T-helper 2 cell treated with Interferon-gamma antibody and Interleukin-4, amounts not matched to agents 100 ng/mL and 5 ng/mL, for 36 hours (primary cell): Measurements from ENCODE around the gene EMX2. TPM values are rescaled to one million over a fixed set of nuclear protein-coding genes. Genes with fewer than 3 reads are reported as not detected.
"Not testable (repeated sequence)": the region's sequence is repeated elsewhere in the genome, so short reads cannot be mapped to it uniquely, and the experiment has no call there.

Experiments used
- intact Hi-C: fragments of 100-400 bp; cut with micrococcal nuclease; formaldehyde crosslinking; loops from one replicate; pipeline ENCODE4 v1.15.1; 2023
- total RNA-seq: library from RNA; stranded (reverse); gene quantifications from 2 replicates; pipeline ENCODE4 v1.2.3, GENCODE V29; 2022

EMX2 gene
- not detected in 2 replicates for total RNA-seq

DNA sequence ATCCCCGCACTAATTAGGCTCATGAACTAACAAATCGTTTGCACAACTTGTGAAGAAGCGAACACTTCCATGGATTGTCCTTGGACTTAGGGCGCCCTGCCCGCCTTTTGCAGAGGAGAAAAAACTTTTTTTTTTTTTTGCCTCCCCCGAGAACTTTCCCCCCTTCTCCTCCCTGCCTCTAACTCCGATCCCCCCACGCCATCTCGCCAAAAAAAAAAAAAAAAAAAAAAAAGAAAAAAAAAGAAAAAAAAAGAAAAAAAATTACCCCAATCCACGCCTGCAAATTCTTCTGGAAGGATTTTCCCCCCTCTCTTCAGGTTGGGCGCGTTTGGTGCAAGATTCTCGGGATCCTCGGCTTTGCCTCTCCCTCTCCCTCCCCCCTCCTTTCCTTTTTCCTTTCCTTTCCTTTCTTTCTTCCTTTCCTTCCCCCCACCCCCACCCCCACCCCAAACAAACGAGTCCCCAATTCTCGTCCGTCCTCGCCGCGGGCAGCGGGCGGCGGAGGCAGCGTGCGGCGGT, at the start of gene EMX2:
EMX2 (plus strand) TSS at position 41 of the 519 bp plus-strand sequence. CDS start 522 bp downstream, outside the sequence.
- intact Hi-C loops = loop anchor here (10.0 kb wide), 1 partner anchor 1052 kb away; the partner anchor contains the start of gene PRLHR

DNA sequence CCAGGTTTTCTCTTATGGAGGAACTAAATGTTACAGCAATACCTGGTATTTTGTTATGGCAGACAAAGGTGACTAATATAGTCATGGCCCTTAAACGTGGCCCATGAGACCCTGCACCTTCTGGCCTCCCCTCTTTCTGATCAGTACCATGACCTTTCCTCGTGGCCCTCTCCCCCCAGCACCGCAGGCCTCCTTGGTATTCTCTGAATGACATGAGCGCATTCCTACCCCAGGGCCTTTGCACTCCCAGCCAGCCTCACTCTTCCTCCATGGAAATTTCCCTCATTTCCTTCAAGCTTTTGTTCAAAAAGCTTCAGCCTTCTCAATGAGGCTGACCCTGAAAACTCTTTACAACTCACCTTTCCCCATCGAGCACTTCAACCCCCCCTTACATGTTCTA, 46.5 kb upstream of the EMX2 start:
- intact Hi-C loops = loop anchor here (1.0 kb wide), 1 partner anchor 745 kb away; no protein-coding TSS in a partner anchor

DNA sequence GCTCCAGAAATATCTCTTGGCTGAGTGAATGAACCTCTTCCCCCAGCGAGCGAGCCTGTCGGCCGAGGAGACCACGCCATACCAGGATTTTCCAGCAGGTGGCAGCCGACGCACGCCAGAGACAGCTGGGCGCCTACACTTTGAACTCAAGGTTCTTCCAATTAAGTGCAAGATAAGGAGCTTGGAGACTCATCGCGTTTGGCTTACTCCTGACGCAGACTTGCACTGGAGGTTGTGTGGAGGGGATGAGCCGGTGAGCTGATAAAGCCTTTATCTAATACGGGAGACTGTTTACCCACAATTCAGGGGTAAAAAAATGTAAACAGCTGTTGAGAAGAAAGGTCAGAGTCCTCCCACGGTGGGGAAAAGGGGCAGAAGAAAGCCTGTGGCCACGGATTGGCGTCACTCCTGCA, 45.9 kb upstream of the EMX2 start:
- intact Hi-C loops = loop anchor here (1.0 kb wide), 1 partner anchor 745 kb away; no protein-coding TSS in a partner anchor

DNA sequence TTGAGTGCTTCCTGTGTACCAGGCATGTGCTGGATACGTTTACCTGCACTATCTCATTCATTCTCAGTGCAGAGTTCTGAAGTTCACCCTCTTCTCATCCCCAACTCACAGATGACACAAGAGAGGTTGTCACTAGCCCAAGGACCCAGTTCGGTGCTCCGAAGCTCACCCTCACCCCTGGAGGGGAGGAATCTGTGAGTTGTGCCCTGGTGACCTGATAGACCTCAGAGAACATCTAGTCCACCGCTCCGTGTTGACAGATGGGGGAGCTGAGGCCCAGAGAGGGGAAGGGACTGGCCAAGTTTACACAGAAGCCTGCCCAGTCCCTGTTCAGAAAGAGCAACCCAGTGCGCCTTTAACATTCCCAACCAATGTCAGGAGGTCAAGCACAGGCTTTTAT, 44.8 kb upstream of the EMX2 start:
- intact Hi-C loops = no loop called here

DNA sequence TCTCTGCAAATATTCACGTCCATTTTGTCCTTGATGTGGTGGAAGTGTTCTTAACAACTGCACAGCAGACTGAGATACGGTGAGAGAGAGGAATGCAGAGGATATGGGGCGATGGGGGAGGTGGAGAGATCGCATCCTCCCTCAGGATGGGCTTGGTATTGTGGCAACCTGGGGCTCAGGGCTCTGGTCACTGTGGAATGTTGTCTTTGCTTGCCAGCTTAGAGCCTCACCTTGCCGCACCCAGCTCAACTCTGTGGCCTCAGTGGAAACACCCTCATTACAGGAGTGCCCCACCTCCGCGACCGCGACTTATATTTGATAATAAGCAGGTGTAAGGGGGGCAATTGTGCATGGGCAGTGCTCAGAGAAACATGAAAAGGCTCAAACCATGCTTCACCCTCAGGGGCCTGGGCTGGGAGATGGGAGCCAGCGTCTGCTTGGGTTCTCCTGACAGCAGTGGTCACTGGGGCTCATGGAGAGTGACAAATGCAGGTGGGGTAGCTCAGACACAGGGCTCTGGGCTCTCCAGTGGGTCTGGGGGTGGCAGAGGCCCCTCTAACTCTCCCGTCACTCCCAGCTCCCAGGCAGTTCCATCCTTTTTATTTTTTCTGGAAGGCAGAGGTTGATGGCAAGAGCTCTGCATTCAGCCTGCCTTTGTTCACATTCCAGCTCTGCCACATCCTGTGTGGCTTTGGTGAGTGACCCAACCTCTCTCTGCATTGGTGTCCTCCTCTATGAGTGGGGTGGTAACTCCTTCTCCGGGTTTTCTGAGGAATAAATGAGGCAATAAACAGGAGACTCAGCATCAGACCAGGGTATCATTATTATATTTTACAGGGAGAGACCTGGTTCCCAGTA, 43.1 kb upstream of the EMX2 start:
- intact Hi-C loops = no loop called here

DNA sequence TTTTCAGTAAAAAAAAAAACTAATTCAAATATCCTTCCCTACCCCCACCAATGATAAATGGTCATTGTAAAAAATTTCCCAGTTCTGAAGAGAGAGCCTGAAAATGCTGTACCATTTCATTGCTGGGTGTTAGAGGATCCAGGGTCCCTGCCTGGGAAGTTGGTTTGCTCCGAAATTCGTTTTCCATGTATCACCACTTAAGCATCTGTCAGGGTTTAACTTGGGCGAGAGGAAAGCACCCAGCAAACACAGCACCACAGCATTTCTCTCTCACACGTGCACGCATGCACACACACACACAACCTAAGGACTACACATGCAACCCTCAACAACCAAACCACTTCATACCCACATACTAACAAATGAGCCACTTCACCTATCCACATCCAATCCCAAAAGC, 42.1 kb upstream of the EMX2 start:
- intact Hi-C loops = no loop called here

DNA sequence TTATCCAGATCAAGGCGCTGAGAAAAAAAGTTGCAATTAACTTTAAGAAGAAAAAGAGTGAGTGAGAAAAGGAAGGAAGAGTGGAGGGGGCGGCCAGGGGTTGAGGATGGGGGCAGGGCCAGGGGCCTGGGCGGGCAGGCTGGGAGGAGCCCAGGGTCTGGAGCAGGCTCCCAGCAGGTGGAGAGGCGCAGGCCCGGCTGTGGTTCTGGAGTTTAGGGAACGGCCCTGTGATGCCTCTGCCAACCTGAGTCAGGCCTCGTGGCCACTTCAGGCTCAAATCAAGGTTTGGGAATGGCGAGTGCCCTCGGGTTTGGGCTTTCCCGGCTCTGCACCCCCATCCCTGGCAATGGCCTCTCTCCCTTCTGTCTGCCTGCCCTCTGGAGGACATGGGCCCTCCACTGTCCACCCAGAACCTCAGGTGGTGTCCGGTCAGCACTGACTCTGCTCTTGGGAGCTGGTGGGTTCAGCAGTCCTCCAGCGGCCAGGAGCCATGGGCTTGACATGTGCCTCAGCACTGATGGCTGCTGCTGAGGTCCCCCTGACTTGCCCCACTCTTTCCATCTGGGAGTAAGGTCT, 41.0 kb upstream of the EMX2 start:
- intact Hi-C loops = no loop called here

DNA sequence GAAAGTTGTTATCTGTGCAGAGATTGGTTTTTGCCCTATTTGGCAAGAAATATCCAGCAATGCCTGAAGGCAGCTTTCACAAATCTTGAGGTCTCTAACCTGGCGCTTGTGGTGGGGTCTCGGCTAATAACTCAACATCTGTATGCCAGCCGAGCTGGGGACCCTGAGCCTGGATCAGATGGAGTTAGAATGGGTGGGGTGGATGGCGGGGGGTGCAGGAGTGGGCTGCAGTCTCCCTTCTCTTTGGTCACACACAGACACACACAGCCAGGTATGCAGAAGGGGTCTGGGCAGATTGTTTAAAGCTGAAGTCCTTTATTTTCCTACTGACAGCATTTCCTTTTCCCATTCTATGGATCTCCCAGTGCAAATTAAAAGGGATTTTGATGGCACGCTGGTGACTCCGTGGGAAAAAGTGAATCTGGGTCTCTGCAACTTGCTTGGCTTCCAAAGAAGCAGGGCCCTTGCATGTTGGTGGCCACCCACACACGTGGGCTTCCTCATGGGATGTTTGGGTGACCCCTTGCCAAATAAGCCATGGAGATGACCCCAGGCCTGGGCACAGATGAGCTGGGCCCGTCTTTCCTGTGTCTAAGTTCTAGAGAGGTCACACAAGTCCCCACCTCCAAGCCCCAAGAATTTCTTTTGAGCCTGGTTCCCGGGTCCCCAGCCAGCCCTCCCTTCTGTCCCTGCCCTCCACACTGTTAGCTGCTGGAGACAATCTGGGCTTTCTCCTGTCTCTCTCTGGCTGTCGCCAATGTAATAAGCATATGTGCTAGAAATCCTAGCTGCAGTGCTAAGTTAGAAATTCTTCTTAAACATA, 39.9 kb upstream of the EMX2 start:
- intact Hi-C loops = no loop called here

DNA sequence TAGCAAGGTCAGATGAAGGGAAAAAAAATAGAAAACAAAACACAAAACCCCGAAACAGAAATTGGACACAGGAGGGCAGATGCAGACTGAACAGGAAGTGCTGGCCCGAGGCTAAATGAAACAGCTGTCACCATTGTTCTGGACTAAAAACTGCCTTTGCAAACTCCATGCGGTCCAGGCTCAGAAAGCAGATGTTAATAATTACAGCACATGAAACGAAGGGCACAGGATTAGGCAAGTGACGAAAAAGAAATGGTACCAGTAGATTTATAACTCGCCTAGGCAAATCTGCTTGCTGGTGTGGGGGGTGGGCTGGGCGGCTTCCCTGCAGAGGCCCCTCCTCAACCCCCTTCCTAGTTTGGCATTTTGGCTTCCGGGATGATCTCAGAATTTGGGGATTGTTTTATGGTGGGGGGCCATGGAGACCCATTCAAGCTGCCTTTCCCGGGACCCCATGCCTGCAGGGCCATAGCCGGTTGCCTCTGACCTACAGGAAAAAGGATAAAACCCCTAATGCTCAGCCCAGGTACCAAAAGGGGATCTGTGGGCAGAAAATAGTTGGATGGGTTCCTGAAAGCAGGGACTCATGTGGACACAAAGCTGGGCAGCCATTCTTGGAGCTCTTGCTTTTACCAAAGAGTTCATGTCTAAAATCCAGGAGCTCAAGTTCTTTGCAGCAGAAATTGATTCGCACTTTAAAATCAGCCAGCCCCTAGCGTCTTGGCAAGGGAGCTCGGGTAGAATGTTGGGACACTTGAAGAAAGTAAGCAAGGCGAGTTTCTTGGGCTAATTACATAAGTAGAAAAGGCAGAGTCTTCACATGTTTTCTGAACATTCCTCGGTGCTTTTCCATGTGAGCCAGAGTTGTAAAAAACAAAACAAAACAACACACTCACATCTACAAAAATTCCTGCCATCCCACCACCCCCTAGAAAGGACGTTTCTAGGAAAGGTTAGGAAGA, 39.0 kb upstream of the EMX2 start:
- intact Hi-C loops = no loop called here

DNA sequence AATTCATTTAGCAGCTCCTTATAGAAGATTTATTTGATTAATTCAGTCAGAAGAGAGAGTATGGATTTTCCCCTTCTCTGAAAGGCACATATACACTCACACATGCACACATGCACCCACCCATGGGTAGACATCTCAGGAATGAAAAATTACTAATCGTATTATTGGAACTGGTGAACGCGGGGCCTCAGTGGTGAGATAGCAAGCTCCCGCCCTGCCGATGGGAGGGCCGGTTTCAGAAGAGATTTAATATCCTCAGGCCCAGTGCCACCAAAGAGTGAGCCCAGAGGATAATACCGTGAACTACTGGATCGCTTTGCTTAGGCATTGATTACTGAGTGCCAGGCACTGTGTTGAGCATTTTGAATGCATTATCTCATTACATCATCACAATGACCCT, 38.0 kb upstream of the EMX2 start:
- intact Hi-C loops = no loop called here

DNA sequence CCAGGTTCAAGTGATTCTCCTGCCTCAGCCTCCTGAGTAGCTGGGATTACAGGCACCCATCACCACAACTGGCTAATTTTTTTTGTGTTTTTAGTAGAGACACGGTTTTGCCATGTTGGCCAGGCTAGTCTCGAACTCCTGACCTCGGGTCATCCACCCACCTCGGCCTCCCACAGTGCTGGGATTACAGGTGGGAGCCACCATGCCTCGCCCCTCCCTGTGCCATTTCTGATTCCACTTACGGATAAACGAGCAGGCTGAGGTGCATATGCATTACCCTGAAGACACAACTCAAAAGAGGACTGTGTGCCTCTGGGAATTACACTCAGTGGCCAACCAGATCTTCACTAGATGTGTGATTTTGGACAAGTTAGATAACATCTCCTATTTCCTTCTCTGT, 35.5 kb upstream of the EMX2 start:
- intact Hi-C loops = not testable (repeated sequence)

DNA sequence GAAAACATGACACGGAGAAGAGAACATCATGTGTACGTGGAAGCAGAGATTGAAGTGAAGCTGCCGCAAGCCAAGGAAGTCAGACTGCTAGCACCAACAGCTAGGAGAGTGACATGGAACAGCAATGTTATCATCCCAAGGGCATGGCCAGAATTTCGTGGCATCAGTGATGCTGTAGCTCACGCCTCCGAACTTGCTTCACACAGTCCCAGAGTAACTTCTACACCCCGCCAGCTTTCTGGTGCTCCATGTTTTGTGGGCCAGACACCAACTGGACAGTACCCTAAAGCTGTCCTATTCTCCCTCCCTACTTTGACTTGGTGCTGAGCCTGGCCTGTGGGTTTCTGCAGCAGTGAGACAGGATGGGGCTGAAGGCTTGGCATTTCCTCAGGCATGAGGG, 33.0 kb upstream of the EMX2 start:
- intact Hi-C loops = no loop called here

DNA sequence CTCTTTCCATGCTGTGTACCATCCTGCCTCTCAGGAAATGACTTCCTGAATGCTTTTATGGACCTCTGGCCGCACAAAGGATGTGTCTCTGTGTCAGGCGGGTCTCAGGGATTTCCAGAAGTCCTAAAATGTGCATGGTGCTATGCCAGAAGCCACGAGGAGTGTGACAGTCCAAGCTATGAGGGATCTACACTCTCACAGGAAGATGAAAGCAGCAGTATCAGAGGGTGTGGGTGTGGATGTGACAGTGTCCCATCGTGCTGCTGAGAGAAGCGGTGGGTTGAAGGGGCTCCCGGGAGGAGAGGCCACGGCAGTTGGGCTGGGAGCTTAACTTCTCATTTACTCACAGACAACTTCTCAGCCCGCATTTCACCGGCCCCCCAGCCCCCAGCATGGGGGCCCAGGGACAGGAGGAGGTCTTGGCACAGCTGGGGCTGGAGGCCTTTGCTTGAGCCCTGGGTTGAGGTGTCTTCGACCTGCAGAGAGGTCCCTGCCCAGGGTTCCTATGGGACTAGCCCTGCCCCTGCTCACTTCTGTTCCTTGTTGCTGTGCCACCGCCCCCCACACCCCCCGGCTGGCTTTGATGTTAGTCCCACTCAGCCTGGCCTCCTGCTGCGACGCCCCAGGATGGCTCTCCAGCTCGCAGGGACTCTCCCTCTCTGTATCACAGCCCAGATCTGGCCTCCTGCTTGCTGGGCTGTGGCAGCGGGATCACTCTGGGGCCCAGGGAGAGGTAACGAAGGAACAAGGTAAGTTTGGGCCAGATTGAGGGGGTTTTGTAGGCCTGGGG, 30.8 kb upstream of the EMX2 start:
- intact Hi-C loops = no loop called here

DNA sequence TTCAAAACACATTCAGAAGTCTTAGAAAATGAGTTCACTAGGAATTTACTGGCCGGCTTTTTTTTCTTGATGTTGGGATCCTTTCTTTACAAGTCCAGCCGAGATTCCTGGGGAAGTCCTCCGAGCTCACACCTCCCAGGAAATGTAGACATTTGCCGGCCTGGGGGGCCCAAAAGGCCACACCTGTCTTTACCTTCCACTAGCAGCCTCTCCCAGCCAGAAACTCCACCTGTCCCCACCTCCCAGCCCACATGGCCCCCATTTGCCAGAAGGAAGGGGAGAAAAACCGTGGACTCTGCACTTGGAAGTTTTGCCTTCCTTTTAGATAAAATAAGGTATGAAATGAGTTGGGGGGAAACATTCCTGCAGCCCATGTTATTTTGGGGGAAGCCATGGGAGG, 27.6 kb upstream of the EMX2 start:
- intact Hi-C loops = no loop called here

DNA sequence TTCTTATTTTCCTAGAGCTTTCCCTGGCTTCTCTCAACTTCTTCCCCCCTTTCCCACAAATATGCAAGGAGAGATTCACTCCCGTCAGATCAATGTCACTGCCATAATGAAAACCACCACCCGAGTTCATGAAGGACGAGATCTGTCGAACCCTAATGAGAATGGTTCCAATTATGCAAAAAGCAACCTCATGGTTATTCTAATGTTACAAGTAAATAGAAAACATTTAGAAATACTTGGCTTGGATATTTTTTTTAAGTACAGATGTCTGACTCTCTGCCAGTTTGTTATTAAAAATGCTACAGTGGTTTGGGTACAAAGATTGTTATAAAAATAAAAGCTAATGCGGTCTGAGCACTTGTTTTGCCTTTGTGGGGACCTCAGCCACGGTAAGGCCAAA, 25.9 kb upstream of the EMX2 start:
- intact Hi-C loops = no loop called here

DNA sequence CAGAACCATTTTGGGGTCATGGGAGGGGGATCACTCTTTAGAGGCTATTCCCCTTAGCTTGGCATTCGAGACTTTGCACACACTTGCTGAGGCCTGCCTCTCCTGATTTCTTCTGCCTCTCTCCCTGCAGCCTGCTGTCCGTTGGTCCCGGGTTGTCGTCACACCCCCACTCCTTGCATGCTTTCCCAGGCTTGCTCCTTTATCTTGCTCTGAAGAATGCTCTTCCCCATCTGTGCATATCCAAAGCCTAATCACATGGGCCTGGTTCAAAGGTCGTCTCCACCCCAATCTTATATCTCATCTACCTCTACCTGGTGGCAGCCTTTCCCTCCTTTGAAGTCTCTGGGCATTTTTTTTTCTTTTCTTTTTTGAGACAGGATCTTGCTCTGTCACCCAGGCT, 24.3 kb upstream of the EMX2 start:
- intact Hi-C loops = no loop called here

DNA sequence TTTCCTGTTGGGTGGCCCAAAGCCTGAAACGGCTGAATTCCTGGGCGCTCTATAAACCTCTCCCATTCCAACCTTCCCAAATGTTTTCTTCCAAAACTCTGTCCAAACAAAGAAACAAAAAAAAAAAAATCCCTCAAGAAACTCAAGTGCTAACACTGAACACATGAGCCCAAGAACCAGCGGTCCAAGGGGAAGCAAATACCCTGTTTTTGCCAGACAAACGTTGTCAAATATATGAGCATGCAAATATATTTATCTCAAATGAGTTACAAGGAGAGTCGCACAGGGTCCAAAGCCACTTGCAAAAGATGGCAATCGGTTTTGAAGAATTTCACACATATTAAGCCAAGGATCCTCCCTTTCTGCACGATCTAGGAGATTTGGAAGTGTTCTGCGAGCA, 23.3 kb upstream of the EMX2 start:
- intact Hi-C loops = no loop called here

DNA sequence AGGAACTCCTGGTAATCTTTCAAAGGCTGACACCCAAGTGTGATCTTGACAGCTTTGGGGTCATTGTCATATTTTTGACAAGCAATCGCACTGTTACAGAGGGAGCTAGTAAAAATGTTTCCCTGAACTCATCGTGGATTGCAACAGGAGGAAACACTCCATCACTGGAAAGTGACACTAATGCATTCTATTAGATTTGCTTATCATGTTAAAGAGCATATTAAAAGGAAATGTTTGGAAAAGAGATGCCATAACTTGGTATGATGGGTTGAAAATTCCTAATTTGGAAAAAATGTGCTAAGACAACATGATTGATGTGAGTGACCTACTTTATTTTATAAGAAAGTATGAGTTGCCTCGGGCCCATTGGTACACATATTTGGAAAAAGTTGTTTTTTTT, 22.7 kb upstream of the EMX2 start:
- intact Hi-C loops = no loop called here

DNA sequence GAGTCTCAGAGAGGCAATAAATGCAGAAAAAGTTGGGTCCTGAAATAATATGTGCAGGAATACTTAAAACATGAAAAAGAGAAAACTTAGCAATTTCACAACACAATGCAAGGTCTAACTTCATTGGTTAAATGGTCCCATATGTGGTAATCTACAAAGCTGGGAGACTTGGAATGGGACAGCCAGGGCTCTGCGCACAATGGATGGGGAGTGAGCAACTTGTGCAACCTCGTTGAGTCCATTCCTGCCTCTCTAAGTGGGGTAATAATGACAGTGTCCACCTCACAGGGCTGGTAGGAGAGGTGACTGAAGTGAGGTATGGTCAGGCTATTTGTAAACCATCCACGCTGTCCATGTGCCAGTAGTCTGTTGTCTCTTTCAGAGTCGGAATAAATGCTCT, 11.8 kb upstream of the EMX2 start:
- intact Hi-C loops = no loop called here
